LNCAP (cell line): ENCODE data around the gene GRIA3.

Experiments used
- TF ChIP-seq, protein P1 (sequence below): fragments of 450-650 bp; IDR thresholded peaks from 2 replicates; pipeline ENCODE4 v1.5.1; 2017; ENCODE audit warnings: mild to moderate bottlenecking

Gene GRIA3

DNA sequence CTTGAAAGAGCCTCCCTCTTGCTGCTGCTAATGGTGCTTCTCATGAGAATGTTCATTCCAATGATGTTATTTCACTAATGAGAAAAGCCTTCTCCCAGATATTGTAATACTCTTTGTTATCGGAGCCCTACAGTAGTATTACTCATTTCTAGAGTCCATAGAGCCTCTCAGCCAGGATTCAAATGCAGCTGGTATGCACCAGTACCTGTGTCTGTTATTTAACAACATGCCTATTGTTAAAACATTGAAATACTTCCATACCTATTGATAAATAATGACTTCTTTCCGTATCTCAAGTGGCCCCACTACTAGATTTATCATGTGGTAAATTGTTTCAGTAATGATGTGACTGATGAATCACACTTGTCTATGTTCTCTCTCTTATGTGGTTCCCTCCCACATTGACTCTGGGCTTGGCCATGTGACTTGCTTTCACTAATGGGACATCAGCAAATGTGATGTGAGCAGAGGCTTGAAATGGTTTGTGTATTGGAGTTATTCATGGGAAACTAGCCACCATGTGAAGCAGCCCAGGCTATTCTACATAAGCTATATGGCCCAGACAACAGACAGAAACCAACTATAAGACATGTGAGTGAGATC lies 341.1 kb downstream of the GRIA3 start:
- TF ChIP-seq, protein P1, sequence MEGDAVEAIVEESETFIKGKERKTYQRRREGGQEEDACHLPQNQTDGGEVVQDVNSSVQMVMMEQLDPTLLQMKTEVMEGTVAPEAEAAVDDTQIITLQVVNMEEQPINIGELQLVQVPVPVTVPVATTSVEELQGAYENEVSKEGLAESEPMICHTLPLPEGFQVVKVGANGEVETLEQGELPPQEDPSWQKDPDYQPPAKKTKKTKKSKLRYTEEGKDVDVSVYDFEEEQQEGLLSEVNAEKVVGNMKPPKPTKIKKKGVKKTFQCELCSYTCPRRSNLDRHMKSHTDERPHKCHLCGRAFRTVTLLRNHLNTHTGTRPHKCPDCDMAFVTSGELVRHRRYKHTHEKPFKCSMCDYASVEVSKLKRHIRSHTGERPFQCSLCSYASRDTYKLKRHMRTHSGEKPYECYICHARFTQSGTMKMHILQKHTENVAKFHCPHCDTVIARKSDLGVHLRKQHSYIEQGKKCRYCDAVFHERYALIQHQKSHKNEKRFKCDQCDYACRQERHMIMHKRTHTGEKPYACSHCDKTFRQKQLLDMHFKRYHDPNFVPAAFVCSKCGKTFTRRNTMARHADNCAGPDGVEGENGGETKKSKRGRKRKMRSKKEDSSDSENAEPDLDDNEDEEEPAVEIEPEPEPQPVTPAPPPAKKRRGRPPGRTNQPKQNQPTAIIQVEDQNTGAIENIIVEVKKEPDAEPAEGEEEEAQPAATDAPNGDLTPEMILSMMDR, result no peak
